ENCODE measurements around the gene RBM38.

Gene RBM38

GRCh38 chr20:57448764-57449354 is 57.7 kb downstream of the RBM38 start:
- Histone ChIP-seq H2AFZ (ENCODE audit: low read depth, low read length, severe bottlenecking) (no peak overlapping the region), H3K27ac (ENCODE audit: low read depth, low read length) (no peak overlapping the region), H3K36me3 (ENCODE audit: low read length) (no peaks in the 10 kb centered on the region), H3F3A (ENCODE audit: insufficient read depth) (no peaks in the 10 kb centered on the region), H3K4me2 (ENCODE audit: low read depth, low read length, poor library complexity, severe bottlenecking) (no peak overlapping the region), H4K20me1 (ENCODE audit: low read depth, low read length) (no peaks in the 10 kb centered on the region), H3K27me3 (ENCODE audit: low read length) (no peaks in the 10 kb centered on the region), H3K79me2 (ENCODE audit: insufficient read depth, low read length) (no peaks in the 10 kb centered on the region), H3K9me3 (ENCODE audit: insufficient read depth, low read length) (no peaks in the 10 kb centered on the region), H3K9me2 (replicated peaks; ENCODE audit: insufficient read depth, low read length) (no peaks in the 10 kb centered on the region), H3K9ac (ENCODE audit: low read length) (no peak overlapping the region), H3K4me3 (ENCODE audit: insufficient read depth, low read length, poor library complexity, severe bottlenecking) (no peak overlapping the region)
- TF ChIP-seq CTCF (IDR thresholded peaks at IDR 0.05; ENCODE audit: insufficient read depth, low read length, poor library complexity, severe bottlenecking) (no peak), EZH2phosphoT487 (conservative IDR thresholded peaks at IDR 0.05; ENCODE audit: low read length) (no peak)

GRCh38 chr20:57449398-57450354 is 58.5 kb downstream of the RBM38 start:
- H3K79me2 ChIP-seq (ENCODE audit: insufficient read depth, low read length) = no peaks in the 10 kb centered on the region
- no peak overlapping the region for H3K27ac ChIP-seq (ENCODE audit: low read depth, low read length)
- H3K9me2 ChIP-seq (replicated peaks; ENCODE audit: insufficient read depth, low read length) = no peaks in the 10 kb centered on the region
- peak overlapping the region; percentile 48 for H3K4me2 ChIP-seq (ENCODE audit: low read depth, low read length, poor library complexity, severe bottlenecking)
- no peaks in the 10 kb centered on the region for H3K27me3 ChIP-seq (ENCODE audit: low read length)
- no peaks in the 10 kb centered on the region for H3K9me3 ChIP-seq (ENCODE audit: insufficient read depth, low read length)
- no peaks in the 10 kb centered on the region for H3F3A ChIP-seq (ENCODE audit: insufficient read depth)
- no peak overlapping the region for H2AFZ ChIP-seq (ENCODE audit: low read depth, low read length, severe bottlenecking)
- H3K9ac ChIP-seq (ENCODE audit: low read length) = no peak overlapping the region
- no peak for TF ChIP-seq EZH2phosphoT487 (conservative IDR thresholded peaks at IDR 0.05; ENCODE audit: low read length)
- TF ChIP-seq CTCF (IDR thresholded peaks at IDR 0.05; ENCODE audit: insufficient read depth, low read length, poor library complexity, severe bottlenecking) = no peak
- H3K36me3 ChIP-seq (ENCODE audit: low read length) = no peaks in the 10 kb centered on the region
- H4K20me1 ChIP-seq (ENCODE audit: low read depth, low read length) = no peaks in the 10 kb centered on the region
- H3K4me3 ChIP-seq (ENCODE audit: insufficient read depth, low read length, poor library complexity, severe bottlenecking) = no peak overlapping the region

GRCh38 chr20:57450419-57450818 is 59.2 kb downstream of the RBM38 start:
- Histone ChIP-seq H3K9ac (ENCODE audit: low read length) (peak overlapping the region; percentile 17; the same call in 1 of the 2 replicates), H3K9me3 (ENCODE audit: insufficient read depth, low read length) (no peaks in the 10 kb centered on the region), H3K36me3 (ENCODE audit: low read length) (no peaks in the 10 kb centered on the region), H3K27me3 (ENCODE audit: low read length) (no peaks in the 10 kb centered on the region), H3K9me2 (replicated peaks; ENCODE audit: insufficient read depth, low read length) (no peaks in the 10 kb centered on the region), H3F3A (ENCODE audit: insufficient read depth) (no peaks in the 10 kb centered on the region), H3K4me2 (ENCODE audit: low read depth, low read length, poor library complexity, severe bottlenecking) (peak overlapping the region; percentile 48), H2AFZ (ENCODE audit: low read depth, low read length, severe bottlenecking) (no peak overlapping the region), H3K4me3 (ENCODE audit: insufficient read depth, low read length, poor library complexity, severe bottlenecking) (no peak overlapping the region), H3K79me2 (ENCODE audit: insufficient read depth, low read length) (no peaks in the 10 kb centered on the region), H3K27ac (ENCODE audit: low read depth, low read length) (peak overlapping the region; percentile 15; the same call in 1 of the 2 replicates), H4K20me1 (ENCODE audit: low read depth, low read length) (no peaks in the 10 kb centered on the region)
- TF ChIP-seq EZH2phosphoT487 (conservative IDR thresholded peaks at IDR 0.05; ENCODE audit: low read length) = no peak
- no peak for TF ChIP-seq CTCF (IDR thresholded peaks at IDR 0.05; ENCODE audit: insufficient read depth, low read length, poor library complexity, severe bottlenecking)
